Measurements from ENCODE around the gene INKA1.
"Not testable (repeated sequence)": the region's sequence is repeated elsewhere in the genome, so short reads cannot be mapped to it uniquely, and the experiment has no call there.

The INKA1 gene

GRCh38 chr3:49807431-49808114, 4.5 kb downstream of the INKA1 start:
- DNase-seq, result no peak

GRCh38 chr3:49812916-49813496, 9.9 kb downstream of the INKA1 start:
- DNase-seq, result no peak

- no peak for DNase-seq
Observed at GRCh38 chr3:49813497-49814174, 10.6 kb downstream of the INKA1 start, which contains the start of gene UBA7. Gene UBA7, minus strand, starts transcription at chr3:49813953. Its CDS starts 166 bp downstream, at chr3:49813787.

- DNase-seq, result not testable (repeated sequence)
Observed at GRCh38 chr3:49823131-49823530, 20.1 kb downstream of the INKA1 start.

- no peak for DNase-seq
Observed at GRCh38 chr3:49826016-49826415, 23.0 kb downstream of the INKA1 start.

GRCh38 chr3:49831341-49831740, 28.3 kb downstream of the INKA1 start:
- no peak for DNase-seq

GRCh38 chr3:49839193-49839809, 36.2 kb downstream of the INKA1 start:
- DNase-seq, result peak; percentile 62

GRCh38 chr3:49840388-49840787, 37.3 kb downstream of the INKA1 start:
- DNase-seq, result no peak

- no peak for DNase-seq
Observed at GRCh38 chr3:49841126-49841696, 38.1 kb downstream of the INKA1 start.

- DNase-seq, result no peak
Observed at GRCh38 chr3:49841806-49842205, 38.7 kb downstream of the INKA1 start.

- no peak for DNase-seq
Observed at GRCh38 chr3:49842843-49843517, 39.9 kb downstream of the INKA1 start.

- no peak for DNase-seq
Observed at GRCh38 chr3:49844464-49845183, 41.6 kb downstream of the INKA1 start.

- no peak for DNase-seq
Observed at GRCh38 chr3:49845694-49846093, 42.6 kb downstream of the INKA1 start.
